ENCODE measurements around the gene ADAMTS5.

The ADAMTS5 gene

GRCh38 chr21:26967062-26967913 lies at the start of gene ADAMTS5:
TSS of gene ADAMTS5 (minus strand) at chr21:26967088. CDS start at chr21:26966391, 697 bp downstream.
- DNase-seq: no peak

- no peak for DNase-seq
These were observed 34.6 kb upstream of the ADAMTS5 start for GRCh38 chr21:27001526-27001925.

GRCh38 chr21:26983576-26983975 lies 16.7 kb upstream of the ADAMTS5 start:
- DNase-seq: no peak

- DNase-seq: no peak
These were observed 15.9 kb upstream of the ADAMTS5 start for GRCh38 chr21:26982767-26983166.

- DNase-seq: no peak
These were observed 10.9 kb upstream of the ADAMTS5 start for GRCh38 chr21:26977746-26978145.

GRCh38 chr21:26973226-26973625 lies 6.3 kb upstream of the ADAMTS5 start:
- DNase-seq: no peak

- no peak for DNase-seq
These were observed 5.3 kb upstream of the ADAMTS5 start for GRCh38 chr21:26972192-26972591.

- DNase-seq: no peak
These were observed 3.3 kb upstream of the ADAMTS5 start for GRCh38 chr21:26969971-26970725.

- no peak for DNase-seq
These were observed 233 bp downstream of the ADAMTS5 start for GRCh38 chr21:26966649-26967061.

GRCh38 chr21:26965907-26966581 lies 844 bp downstream of the ADAMTS5 start:
- DNase-seq: no peak

GRCh38 chr21:26965040-26965906 lies 1.6 kb downstream of the ADAMTS5 start:
- no peak for DNase-seq

- DNase-seq: no peak
These were observed 2.6 kb downstream of the ADAMTS5 start for GRCh38 chr21:26964170-26964778.

GRCh38 chr21:26962621-26963181 lies 4.2 kb downstream of the ADAMTS5 start:
- DNase-seq: no peak

GRCh38 chr21:26961698-26962097 lies 5.2 kb downstream of the ADAMTS5 start:
- DNase-seq: no peak

- DNase-seq: no peak
These were observed 8.1 kb downstream of the ADAMTS5 start for GRCh38 chr21:26958788-26959187.

GRCh38 chr21:26956813-26957212 lies 10.1 kb downstream of the ADAMTS5 start:
- DNase-seq: no peak

- DNase-seq: no peak
These were observed 10.7 kb downstream of the ADAMTS5 start for GRCh38 chr21:26956216-26956615.

- no peak for DNase-seq
These were observed 12.2 kb downstream of the ADAMTS5 start for GRCh38 chr21:26954662-26955121.

GRCh38 chr21:26952374-26953066 lies 14.4 kb downstream of the ADAMTS5 start:
- DNase-seq: no peak

GRCh38 chr21:26949830-26950229 lies 17.1 kb downstream of the ADAMTS5 start:
- DNase-seq: no peak

- DNase-seq: no peak
These were observed 18.7 kb downstream of the ADAMTS5 start for GRCh38 chr21:26948194-26948593.
